ENCODE data around the gene FIBIN. TPM values are rescaled to one million over a fixed set of nuclear protein-coding genes. Genes with fewer than 3 reads are reported as not detected.
"Not testable (repeated sequence)": the region's sequence is repeated elsewhere in the genome, so short reads cannot be mapped to it uniquely, and the experiment has no call there.

The FIBIN gene
- total and polyA plus RNA-seq, 2 donors, result 1.9 to 9.6 TPM

GRCh38 chr11:26974069-26974783 is 19.7 kb upstream of the FIBIN start:
- 92% methylated on average over 3 of the region's 3 CpGs for WGBS
- H3K36me3 ChIP-seq (ENCODE audit: control insufficient read depth in 2 of 2, insufficient read depth in 2 of 2, low read length in 1 of 2), result no peaks in the 10 kb centered on the region
- no peaks in the 10 kb centered on the region for H3K4me1 ChIP-seq (ENCODE audit: control insufficient read depth in 2 of 2, insufficient read depth in 2 of 2, low read length in 2 of 2)
- no peak overlapping the region for H3K27ac ChIP-seq (ENCODE audit: low read depth in 1 of 2, low read length in 1 of 2)
- H3K4me3 ChIP-seq (ENCODE audit: low read length in 2 of 2), result no peak overlapping the region
- no peak for DNase-seq (ENCODE audit: low read depth in 6 of 9, low spot score in 9 of 9)
- H3K9me3 ChIP-seq (ENCODE audit: control insufficient read depth in 2 of 2, insufficient read depth in 1 of 2, low read length in 1 of 2), result no peaks in the 10 kb centered on the region
- H3K27me3 ChIP-seq (ENCODE audit: control insufficient read depth in 2 of 2, insufficient read depth in 1 of 2, low read length in 1 of 2), result no peaks in the 10 kb centered on the region

GRCh38 chr11:26974996-26975395 is 18.9 kb upstream of the FIBIN start:
- Histone ChIP-seq H3K4me3 (ENCODE audit: low read length in 2 of 2) (no peak overlapping the region), H3K27me3 (ENCODE audit: control insufficient read depth in 2 of 2, insufficient read depth in 1 of 2, low read length in 1 of 2) (no peaks in the 10 kb centered on the region), H3K9me3 (ENCODE audit: control insufficient read depth in 2 of 2, insufficient read depth in 1 of 2, low read length in 1 of 2) (no peaks in the 10 kb centered on the region), H3K4me1 (ENCODE audit: control insufficient read depth in 2 of 2, insufficient read depth in 2 of 2, low read length in 2 of 2) (no peaks in the 10 kb centered on the region), H3K36me3 (ENCODE audit: control insufficient read depth in 2 of 2, insufficient read depth in 2 of 2, low read length in 1 of 2) (no peaks in the 10 kb centered on the region), H3K27ac (ENCODE audit: low read depth in 1 of 2, low read length in 1 of 2) (no peak overlapping the region)
- WGBS, result 58% methylated on average over 2 of the region's 2 CpGs
- DNase-seq (ENCODE audit: low read depth in 6 of 9, low spot score in 9 of 9), result no peak

- no peaks in the 10 kb centered on the region for H3K27me3 ChIP-seq (ENCODE audit: control insufficient read depth in 2 of 2, insufficient read depth in 1 of 2, low read length in 1 of 2)
- H3K9me3 ChIP-seq (ENCODE audit: control insufficient read depth in 2 of 2, insufficient read depth in 1 of 2, low read length in 1 of 2), result no peaks in the 10 kb centered on the region
- H3K4me1 ChIP-seq (ENCODE audit: control insufficient read depth in 2 of 2, insufficient read depth in 2 of 2, low read length in 2 of 2), result no peaks in the 10 kb centered on the region
- H3K27ac ChIP-seq (ENCODE audit: low read depth in 1 of 2, low read length in 1 of 2), result no peak overlapping the region
- H3K4me3 ChIP-seq (ENCODE audit: low read length in 2 of 2), result no peak overlapping the region
- no peaks in the 10 kb centered on the region for H3K36me3 ChIP-seq (ENCODE audit: control insufficient read depth in 2 of 2, insufficient read depth in 2 of 2, low read length in 1 of 2)
- WGBS, result 90% methylated on average over 5 of the region's 5 CpGs
- no peak for DNase-seq (ENCODE audit: low read depth in 6 of 9, low spot score in 9 of 9)
These were observed 17.5 kb upstream of the FIBIN start for GRCh38 chr11:26976389-26976788.

- DNase-seq (ENCODE audit: low read depth in 6 of 9, low spot score in 9 of 9); H3K27me3 ChIP-seq (ENCODE audit: control insufficient read depth in 2 of 2, insufficient read depth in 1 of 2, low read length in 1 of 2); H3K4me1 ChIP-seq (ENCODE audit: control insufficient read depth in 2 of 2, insufficient read depth in 2 of 2, low read length in 2 of 2); H3K36me3 ChIP-seq (ENCODE audit: control insufficient read depth in 2 of 2, insufficient read depth in 2 of 2, low read length in 1 of 2); H3K9me3 ChIP-seq (ENCODE audit: control insufficient read depth in 2 of 2, insufficient read depth in 1 of 2, low read length in 1 of 2); H3K4me3 ChIP-seq (ENCODE audit: low read length in 2 of 2); H3K27ac ChIP-seq (ENCODE audit: low read depth in 1 of 2, low read length in 1 of 2): not testable (repeated sequence)
- 95% methylated on average over 15 of the region's 15 CpGs for WGBS
These were observed 16.7 kb upstream of the FIBIN start for GRCh38 chr11:26977209-26977608.

GRCh38 chr11:26983645-26984044 is 10.3 kb upstream of the FIBIN start:
- Histone ChIP-seq H3K4me3 (ENCODE audit: low read length in 2 of 2) (no peak overlapping the region), H3K9me3 (ENCODE audit: control insufficient read depth in 2 of 2, insufficient read depth in 1 of 2, low read length in 1 of 2) (peaks cover 0 to 5% of the 10 kb centered on the region in 2 donors)
- 80% methylated on average over 6 of the region's 6 CpGs for WGBS

GRCh38 chr11:26985470-26985869 is 8.4 kb upstream of the FIBIN start:
- Histone ChIP-seq H3K27me3 (ENCODE audit: control insufficient read depth in 2 of 2, insufficient read depth in 1 of 2, low read length in 1 of 2) (no peaks in the 10 kb centered on the region), H3K4me1 (ENCODE audit: control insufficient read depth in 2 of 2, insufficient read depth in 2 of 2, low read length in 2 of 2) (no peaks in the 10 kb centered on the region), H3K27ac (ENCODE audit: low read depth in 1 of 2, low read length in 1 of 2) (no peak overlapping the region), H3K9me3 (ENCODE audit: control insufficient read depth in 2 of 2, insufficient read depth in 1 of 2, low read length in 1 of 2) (peaks cover 0 to 5% of the 10 kb centered on the region in 2 donors), H3K36me3 (ENCODE audit: control insufficient read depth in 2 of 2, insufficient read depth in 2 of 2, low read length in 1 of 2) (no peaks in the 10 kb centered on the region), H3K4me3 (ENCODE audit: low read length in 2 of 2) (no peak overlapping the region)
- 75% methylated on average over 1 of the region's 1 CpG for WGBS
- DNase-seq (ENCODE audit: low read depth in 6 of 9, low spot score in 9 of 9), result no peak

More at GRCh38 chr11:26983645-26984044, 10.3 kb upstream of the FIBIN start:
- no peak overlapping the region for H3K27ac ChIP-seq (ENCODE audit: low read depth in 1 of 2, low read length in 1 of 2)
- H3K4me1 ChIP-seq (ENCODE audit: control insufficient read depth in 2 of 2, insufficient read depth in 2 of 2, low read length in 2 of 2), result no peaks in the 10 kb centered on the region
- DNase-seq (ENCODE audit: low read depth in 6 of 9, low spot score in 9 of 9), result no peak
- no peaks in the 10 kb centered on the region for H3K27me3 ChIP-seq (ENCODE audit: control insufficient read depth in 2 of 2, insufficient read depth in 1 of 2, low read length in 1 of 2)
- no peaks in the 10 kb centered on the region for H3K36me3 ChIP-seq (ENCODE audit: control insufficient read depth in 2 of 2, insufficient read depth in 2 of 2, low read length in 1 of 2)

GRCh38 chr11:26985943-26986342 is 8.0 kb upstream of the FIBIN start:
- H3K27ac ChIP-seq (ENCODE audit: low read depth in 1 of 2, low read length in 1 of 2), result no peak overlapping the region

GRCh38 chr11:26987272-26987671 is 6.6 kb upstream of the FIBIN start:
- Histone ChIP-seq H3K36me3 (ENCODE audit: control insufficient read depth in 2 of 2, insufficient read depth in 2 of 2, low read length in 1 of 2) (no peaks in the 10 kb centered on the region), H3K4me1 (ENCODE audit: control insufficient read depth in 2 of 2, insufficient read depth in 2 of 2, low read length in 2 of 2) (no peaks in the 10 kb centered on the region), H3K4me3 (ENCODE audit: low read length in 2 of 2) (no peak overlapping the region), H3K9me3 (ENCODE audit: control insufficient read depth in 2 of 2, insufficient read depth in 1 of 2, low read length in 1 of 2) (peaks cover 0 to 5% of the 10 kb centered on the region in 2 donors), H3K27me3 (ENCODE audit: control insufficient read depth in 2 of 2, insufficient read depth in 1 of 2, low read length in 1 of 2) (no peaks in the 10 kb centered on the region), H3K27ac (ENCODE audit: low read depth in 1 of 2, low read length in 1 of 2) (no peak overlapping the region)
- no peak for DNase-seq (ENCODE audit: low read depth in 6 of 9, low spot score in 9 of 9)
- 93% methylated on average over 3 of the region's 3 CpGs for WGBS

More at GRCh38 chr11:26985943-26986342, 8.0 kb upstream of the FIBIN start:
- H3K4me1 ChIP-seq (ENCODE audit: control insufficient read depth in 2 of 2, insufficient read depth in 2 of 2, low read length in 2 of 2), result no peaks in the 10 kb centered on the region
- no peaks in the 10 kb centered on the region for H3K27me3 ChIP-seq (ENCODE audit: control insufficient read depth in 2 of 2, insufficient read depth in 1 of 2, low read length in 1 of 2)
- no peak overlapping the region for H3K4me3 ChIP-seq (ENCODE audit: low read length in 2 of 2)
- WGBS, result 94% methylated on average over 4 of the region's 4 CpGs
- no peaks in the 10 kb centered on the region for H3K36me3 ChIP-seq (ENCODE audit: control insufficient read depth in 2 of 2, insufficient read depth in 2 of 2, low read length in 1 of 2)
- DNase-seq (ENCODE audit: low read depth in 6 of 9, low spot score in 9 of 9), result no peak
- peaks cover 0 to 5% of the 10 kb centered on the region in 2 donors for H3K9me3 ChIP-seq (ENCODE audit: control insufficient read depth in 2 of 2, insufficient read depth in 1 of 2, low read length in 1 of 2)

- H3K4me1 ChIP-seq (ENCODE audit: control insufficient read depth in 2 of 2, insufficient read depth in 2 of 2, low read length in 2 of 2), result no peaks in the 10 kb centered on the region
- H3K4me3 ChIP-seq (ENCODE audit: low read length in 2 of 2), result no peak overlapping the region
- peaks cover 0 to 5% of the 10 kb centered on the region in 2 donors for H3K9me3 ChIP-seq (ENCODE audit: control insufficient read depth in 2 of 2, insufficient read depth in 1 of 2, low read length in 1 of 2)
- no peaks in the 10 kb centered on the region for H3K27me3 ChIP-seq (ENCODE audit: control insufficient read depth in 2 of 2, insufficient read depth in 1 of 2, low read length in 1 of 2)
- no peak for DNase-seq (ENCODE audit: low read depth in 6 of 9, low spot score in 9 of 9)
- no peak overlapping the region for H3K27ac ChIP-seq (ENCODE audit: low read depth in 1 of 2, low read length in 1 of 2)
- no peaks in the 10 kb centered on the region for H3K36me3 ChIP-seq (ENCODE audit: control insufficient read depth in 2 of 2, insufficient read depth in 2 of 2, low read length in 1 of 2)
These were observed 6.2 kb upstream of the FIBIN start for GRCh38 chr11:26987731-26988130.
